SIG-M5 treated with dmso at 0.1 percent for 504 hours (cell line): ENCODE results near the gene NLN.
"Not testable (repeated sequence)": the region's sequence is repeated elsewhere in the genome, so short reads cannot be mapped to it uniquely, and the experiment has no call there.

Source experiments
- DNase-seq: peaks from one replicate; lab custom pipeline; 2025; ENCODE audit not compliant: unreplicated experiment; lab: John Stamatoyannopoulos, UW

NLN gene

GRCh38 chr5:65730910-65731309 is 8.9 kb downstream of the NLN start:
- DNase-seq = no peak

GRCh38 chr5:65732046-65732445 is 10.0 kb downstream of the NLN start:
- DNase-seq = peak; percentile 16

- not testable (repeated sequence) for DNase-seq
Measured at GRCh38 chr5:65734196-65734775, 12.3 kb downstream of the NLN start.

- DNase-seq = no peak
Measured at GRCh38 chr5:65734921-65735320, 12.9 kb downstream of the NLN start.

- no peak for DNase-seq
Measured at GRCh38 chr5:65736011-65736410, 14.0 kb downstream of the NLN start.

DNA sequence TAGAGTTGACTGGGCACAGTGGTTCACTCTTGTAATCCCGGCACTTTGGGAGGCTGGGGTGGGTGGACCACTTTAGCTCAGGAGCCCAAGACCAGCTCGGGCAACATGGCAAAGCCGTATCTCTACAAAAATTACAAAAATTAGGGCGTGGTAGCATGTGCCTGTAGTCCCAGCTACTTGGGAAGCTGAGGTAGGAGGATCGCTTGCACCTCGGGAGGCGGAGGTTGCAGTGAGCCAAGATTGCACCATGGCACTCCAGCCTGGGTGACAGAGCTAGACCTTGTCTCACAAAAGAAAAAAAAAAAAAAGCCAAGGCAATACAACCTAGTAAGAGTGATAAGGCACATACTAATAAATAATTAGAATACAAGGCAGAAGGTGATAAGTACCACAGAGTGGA is 15.8 kb downstream of the NLN start:
- DNase-seq = no peak

- no peak for DNase-seq
Measured at GRCh38 chr5:65738305-65738704, 16.3 kb downstream of the NLN start.

GRCh38 chr5:65739162-65739561 is 17.2 kb downstream of the NLN start:
- DNase-seq = no peak

DNA sequence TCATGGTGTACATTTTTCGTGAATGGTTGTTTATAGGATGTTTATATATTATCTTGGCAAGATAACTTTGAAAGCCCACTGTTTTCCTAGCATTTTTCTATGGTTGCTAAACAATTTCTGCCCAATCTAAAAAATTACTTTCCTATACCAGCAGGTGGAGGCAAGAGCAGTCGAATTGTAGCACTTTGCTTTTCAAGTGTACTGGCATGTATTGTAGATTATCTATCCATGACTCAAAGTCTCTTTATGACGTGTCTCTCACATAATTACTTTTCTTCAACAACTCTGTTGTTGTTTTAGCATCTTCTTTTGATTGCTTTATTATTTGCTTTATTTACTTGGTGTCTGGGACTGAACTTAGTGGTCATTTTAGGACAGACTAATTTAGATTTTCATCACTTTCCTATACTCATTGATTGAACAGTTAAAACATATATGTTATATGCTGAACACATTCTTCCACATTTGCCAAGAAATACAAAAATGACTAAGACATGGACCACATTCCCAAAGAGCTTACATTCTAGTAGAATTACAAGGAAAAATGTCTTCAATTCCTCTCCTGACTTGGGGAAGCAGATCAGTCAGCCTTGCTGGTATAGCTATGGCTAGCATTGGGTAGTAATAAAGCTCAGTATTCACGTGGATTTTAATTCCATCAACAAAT is 20.7 kb downstream of the NLN start:
- peak; percentile 75 for DNase-seq

DNA sequence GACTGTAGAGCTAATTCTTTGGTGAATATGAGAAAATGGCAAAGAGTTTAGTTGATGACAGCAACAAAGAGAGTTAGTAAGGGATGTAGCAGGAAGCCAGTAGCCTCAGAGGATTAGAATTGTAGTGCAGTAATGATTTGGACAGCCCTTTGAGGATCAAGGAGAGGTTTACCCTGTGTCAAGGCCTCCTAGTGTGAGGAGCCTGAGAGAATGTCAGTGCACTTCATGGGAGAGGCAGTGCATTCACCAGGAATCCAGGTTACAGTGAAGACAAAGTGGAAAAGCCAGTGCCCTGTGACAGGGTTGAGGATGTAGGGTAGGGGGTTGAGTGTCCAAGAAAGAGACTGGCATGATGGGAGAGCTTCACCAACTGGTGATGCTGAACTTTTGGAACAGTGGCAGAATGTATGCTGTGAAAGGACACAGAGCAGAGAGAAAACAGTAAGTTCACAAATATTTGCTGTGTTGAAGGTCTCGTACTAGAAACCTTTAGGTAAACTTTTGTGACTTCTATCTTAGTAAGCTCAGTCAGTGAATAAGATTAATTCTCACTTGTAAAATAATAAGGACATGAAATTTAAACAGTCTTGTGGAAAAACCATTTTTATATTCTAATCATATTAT is 27.3 kb downstream of the NLN start:
- DNase-seq = no peak

DNA sequence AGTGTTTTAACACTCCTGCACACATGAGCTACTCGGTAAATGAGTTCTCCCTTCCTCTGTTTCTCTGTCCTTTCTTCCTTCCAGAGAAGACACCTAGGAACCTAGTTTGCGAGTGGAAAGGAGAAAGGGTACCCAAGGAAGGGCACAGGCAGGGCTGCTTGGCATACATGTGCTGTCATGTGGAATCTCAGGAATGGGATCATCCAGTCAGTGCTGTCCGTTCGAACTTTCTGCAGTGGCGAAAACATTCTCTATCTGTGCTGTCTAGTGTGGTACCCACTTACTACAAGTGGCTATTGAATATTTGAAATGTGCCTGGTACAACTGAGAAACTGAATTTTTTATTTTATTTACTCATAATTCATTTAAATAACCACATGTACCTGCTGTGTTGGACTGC is 28.0 kb downstream of the NLN start:
- DNase-seq = no peak

GRCh38 chr5:65750938-65751337 is 28.9 kb downstream of the NLN start:
- no peak for DNase-seq

DNA sequence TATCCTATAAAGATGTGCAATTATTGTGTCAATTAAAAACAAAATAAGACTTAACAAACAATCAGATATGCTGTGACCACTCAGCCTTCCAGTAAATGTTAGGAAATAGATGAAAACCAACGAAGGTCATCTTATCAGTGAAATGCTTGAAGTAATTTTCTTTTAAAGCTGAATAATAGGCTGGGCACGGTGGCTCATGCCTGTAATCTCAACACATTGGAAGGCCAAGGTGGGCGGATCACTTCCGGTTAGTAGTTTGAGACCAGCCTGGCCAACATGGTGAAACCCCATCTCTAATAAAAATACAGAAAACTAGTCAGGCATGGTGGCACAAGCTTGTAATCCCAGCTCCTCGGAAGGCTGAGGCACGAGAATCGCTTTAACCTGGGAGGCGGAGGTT is 31.2 kb downstream of the NLN start:
- DNase-seq = no peak

DNA sequence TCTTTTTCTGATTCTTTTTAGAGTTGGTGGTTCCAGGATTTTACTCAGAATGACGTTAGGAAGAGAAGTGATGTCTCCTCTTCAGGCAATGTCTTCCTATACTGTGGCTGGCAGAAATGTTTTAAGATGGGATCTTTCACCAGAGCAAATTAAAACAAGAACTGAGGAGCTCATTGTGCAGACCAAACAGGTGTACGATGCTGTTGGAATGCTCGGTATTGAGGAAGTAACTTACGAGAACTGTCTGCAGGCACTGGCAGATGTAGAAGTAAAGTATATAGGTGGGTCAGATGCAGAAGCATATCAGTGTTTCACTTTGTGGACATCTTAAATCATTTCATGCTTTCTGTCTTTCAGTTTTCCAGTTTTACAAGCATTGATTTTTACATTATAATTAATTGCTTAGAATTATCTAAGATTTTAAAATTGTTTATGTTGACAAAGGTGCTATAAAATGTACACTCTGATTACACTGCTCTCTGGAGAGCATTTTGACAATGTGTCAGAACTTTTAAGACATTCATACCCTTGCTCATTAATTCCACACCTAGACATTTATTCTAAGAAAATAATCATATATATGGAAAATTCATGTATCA is 36.6 kb downstream of the NLN start:
- DNase-seq = no peak

DNA sequence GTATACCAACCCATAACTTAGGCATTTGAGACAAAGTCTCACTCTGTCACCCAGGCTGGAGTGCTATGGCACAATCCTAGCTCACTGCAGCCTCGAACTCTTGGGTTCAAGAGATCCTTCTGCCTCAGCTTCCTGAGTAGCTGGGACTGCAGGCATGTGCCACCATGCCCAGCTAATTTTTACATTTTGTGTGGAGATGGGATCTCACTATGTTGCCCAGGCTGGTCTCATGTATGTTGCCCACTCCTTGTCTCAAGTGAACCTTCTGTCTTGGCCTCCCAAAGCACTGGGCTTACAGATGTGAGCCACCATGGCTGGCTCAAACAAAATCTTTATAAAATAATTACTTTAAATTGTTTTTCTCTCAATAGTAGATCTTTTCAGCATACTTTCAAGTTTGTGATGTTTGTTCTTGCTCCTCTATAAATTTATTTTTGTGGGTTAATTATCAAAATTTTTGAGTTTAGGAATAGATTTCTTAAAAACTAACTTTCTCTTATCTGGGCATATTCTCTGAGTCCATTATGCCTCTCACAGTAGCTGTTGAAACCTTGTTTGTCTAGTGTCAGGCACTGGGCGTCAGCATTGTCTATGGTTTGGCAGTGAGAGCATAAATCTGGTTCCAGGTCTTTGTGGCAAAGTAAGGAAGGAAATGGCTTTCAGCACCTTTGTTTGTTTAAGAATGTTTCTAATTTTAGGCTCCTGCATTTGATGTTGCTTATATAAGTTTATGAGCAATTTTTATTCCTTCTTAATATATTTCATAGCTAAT is 38.7 kb downstream of the NLN start:
- no peak for DNase-seq

DNA sequence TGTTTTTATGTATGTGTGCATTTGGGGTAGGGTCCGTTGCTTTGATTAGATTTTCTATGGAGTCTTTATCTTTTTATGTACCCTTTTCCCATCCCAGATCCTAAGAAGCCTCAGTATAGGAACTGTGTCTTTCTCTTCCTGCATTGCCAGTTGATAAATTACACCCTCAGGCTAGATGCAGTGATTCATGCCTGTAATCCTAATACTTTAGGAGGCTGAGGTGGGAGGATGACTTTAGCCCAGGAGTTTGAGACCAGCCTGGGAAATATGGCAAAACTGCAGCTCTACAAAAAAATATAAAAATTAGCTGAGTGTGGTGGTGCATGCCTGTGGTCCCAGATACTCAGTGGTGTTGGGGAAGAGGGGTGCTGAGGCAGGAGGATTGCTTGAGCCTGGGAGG is 40.2 kb downstream of the NLN start:
- DNase-seq = no peak

- no peak for DNase-seq
Measured at GRCh38 chr5:65765582-65765981, 43.6 kb downstream of the NLN start.

DNA sequence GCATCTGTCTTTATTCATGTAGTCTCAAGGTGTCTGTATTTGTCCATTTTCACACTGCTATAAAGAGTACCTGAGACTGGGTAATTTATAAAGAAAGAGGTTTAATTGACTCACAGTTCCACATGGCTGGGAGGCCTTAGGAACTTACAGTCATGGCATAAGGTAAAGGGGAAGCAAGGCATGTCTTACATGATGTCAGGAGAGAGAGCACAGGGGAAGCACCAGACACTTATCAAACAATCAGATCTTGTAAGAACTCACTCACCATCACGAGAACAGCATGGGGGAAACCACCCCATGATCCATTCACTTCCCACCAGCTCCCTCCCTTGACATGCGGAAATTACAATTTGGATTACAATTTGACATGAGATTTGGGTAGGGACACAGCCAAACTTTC is 44.2 kb downstream of the NLN start:
- no peak for DNase-seq

DNA sequence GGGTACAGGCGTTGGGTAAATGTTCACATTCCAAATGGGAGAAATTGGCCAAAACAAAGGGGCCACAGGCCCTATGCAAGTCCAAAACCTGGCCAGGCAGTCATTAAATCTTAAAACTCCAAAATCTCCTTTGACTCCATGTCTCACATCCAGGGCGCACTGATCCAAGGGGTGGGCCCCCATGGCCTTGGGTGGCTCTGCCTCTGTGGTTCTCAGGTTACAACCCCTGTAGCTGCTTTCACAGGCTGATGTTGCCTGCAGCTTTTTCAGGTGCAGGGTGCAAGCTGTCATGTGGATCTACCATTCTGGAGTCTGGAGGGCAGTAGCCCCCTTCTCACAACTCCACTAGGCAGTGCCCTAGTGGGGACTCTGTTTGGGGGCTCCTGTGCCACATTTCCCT is 44.8 kb downstream of the NLN start:
- DNase-seq = no peak

DNA sequence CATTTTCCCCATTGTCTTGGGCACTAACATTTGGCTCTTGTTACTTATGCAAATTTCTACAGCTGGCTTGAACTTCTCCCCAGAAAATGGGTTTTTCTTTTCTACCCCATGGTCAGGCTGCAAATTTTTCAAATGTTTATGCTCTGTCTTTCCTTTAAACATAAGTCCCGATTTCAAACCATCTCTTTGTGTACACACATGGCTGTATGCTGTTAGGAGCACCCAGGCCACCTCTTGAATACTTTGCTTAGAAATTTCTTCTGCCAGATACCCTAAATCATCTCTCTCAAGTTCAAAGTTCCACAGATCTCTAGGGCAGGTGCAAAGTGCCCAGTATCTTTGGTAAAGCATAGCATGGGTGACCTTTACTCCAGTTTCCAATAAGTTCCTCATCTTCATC is 45.6 kb downstream of the NLN start:
- no peak for DNase-seq

- no peak for DNase-seq
Measured at GRCh38 chr5:65768723-65769346, 46.8 kb downstream of the NLN start.
